ENCODE data around the gene TAS2R5.
"Not testable (repeated sequence)": the region's sequence is repeated elsewhere in the genome, so short reads cannot be mapped to it uniquely, and the experiment has no call there.

TAS2R5 gene

DNA sequence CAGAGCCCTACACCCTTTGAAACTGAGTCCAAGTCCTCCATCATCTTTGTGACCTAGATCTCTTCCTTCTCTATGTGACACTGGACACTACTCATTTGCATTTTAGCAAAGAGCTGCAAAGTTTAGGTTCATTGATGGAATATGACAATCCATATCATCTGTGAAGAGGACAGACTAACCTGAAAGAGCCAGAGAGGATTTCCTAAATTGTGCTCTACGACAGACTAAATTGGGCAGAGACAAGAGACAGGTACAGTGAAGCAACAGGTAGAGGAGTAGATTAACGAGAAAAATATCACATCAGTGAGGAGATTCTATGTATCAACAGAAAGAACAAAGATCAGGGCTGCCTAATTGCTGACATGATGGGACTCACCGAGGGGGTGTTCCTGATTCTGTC, 26.2 kb upstream of the TAS2R5 start, which contains the start of gene TAS2R3:
TAS2R3 (plus strand) TSS at position 301 of the 400 bp plus-strand sequence; CDS start at position 363, 62 bp downstream.
- DNase-seq (ENCODE audit: low read depth): no peak
- no peak within 1 kb of the TSS for H3K4me3 ChIP-seq (ENCODE audit: low read length)
- TF ChIP-seq, protein P1, sequence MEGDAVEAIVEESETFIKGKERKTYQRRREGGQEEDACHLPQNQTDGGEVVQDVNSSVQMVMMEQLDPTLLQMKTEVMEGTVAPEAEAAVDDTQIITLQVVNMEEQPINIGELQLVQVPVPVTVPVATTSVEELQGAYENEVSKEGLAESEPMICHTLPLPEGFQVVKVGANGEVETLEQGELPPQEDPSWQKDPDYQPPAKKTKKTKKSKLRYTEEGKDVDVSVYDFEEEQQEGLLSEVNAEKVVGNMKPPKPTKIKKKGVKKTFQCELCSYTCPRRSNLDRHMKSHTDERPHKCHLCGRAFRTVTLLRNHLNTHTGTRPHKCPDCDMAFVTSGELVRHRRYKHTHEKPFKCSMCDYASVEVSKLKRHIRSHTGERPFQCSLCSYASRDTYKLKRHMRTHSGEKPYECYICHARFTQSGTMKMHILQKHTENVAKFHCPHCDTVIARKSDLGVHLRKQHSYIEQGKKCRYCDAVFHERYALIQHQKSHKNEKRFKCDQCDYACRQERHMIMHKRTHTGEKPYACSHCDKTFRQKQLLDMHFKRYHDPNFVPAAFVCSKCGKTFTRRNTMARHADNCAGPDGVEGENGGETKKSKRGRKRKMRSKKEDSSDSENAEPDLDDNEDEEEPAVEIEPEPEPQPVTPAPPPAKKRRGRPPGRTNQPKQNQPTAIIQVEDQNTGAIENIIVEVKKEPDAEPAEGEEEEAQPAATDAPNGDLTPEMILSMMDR (conservative IDR thresholded peaks at IDR 0.05; ENCODE audit: low read depth, low read length): no peak

GRCh38 chr7:141770083-141770583, 19.9 kb upstream of the TAS2R5 start:
- H3K4me3 ChIP-seq (ENCODE audit: low read length); DNase-seq (ENCODE audit: low read depth): not testable (repeated sequence)

DNA sequence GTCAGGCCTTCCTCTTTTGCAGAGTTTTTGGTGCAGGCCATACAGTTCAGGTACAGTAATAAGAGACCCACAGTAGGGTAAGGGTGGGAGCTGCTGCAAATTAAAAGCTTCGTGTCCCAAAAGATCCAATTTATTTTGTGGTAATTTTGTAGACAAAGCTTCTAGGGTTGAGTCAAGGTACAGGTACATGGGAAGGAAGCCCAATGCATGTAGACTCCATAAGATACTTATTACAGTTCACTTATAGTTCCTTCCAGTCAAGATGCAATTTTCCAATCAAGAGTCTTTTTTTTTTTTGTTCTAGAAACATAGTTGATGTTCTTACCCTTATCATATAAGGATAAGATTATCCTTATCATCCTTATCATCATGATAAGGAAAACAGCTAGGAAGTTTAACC, 13.6 kb upstream of the TAS2R5 start, which contains the start of gene TAS2R4:
TAS2R4 (plus strand) TSS at position 301 of the 400 bp plus-strand sequence. CDS start 1,815 bp downstream, outside the sequence.
- DNase-seq (ENCODE audit: low read depth): no peak
- no peak within 1 kb of the TSS for H3K4me3 ChIP-seq (ENCODE audit: low read length)
- TF ChIP-seq, protein P1 (conservative IDR thresholded peaks at IDR 0.05; ENCODE audit: low read depth, low read length): no peak

DNA sequence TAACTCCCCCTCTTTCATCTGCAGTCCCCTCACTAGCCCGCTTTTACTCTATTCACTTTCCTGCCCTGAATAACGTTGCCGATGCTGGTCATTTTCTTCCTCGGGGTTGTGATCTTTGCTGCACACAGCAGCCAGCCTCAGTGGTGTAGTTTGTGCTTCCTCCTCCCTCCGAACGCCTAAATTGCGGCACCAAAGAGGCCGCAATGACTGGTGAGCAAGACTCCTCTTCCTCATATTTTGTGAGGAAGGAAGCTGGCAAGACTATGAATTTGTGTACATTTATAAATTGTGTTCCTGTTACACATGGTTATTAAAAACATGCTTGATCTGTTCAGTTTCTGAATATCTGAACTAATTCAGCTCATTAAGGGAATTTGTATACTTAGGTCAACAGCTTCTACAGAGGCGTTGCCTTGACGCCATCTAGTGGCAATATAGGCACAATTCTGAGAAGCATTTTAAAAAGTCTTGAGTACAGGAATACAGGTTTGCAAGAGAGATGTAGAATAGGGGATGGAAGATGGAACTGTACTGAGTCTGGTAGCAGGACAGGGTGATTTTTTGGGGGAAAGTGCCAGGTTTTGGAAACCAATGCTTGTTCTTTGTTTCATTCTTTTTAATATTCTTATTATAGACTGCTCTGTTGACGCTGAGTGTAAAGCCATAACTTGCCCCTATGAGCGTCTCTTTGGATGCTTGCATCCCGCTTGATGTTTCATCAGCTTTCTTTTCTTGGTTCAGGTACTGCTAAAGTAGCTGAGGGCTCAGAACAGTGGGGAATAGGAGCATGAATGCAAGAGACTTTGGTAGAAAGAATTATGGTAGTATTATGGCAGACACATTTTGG, 4.1 kb upstream of the TAS2R5 start:
- peak; percentile 10 for DNase-seq (ENCODE audit: low read depth)
- TF ChIP-seq, protein P1 (conservative IDR thresholded peaks at IDR 0.05; ENCODE audit: low read depth, low read length): peak; percentile 87

DNA sequence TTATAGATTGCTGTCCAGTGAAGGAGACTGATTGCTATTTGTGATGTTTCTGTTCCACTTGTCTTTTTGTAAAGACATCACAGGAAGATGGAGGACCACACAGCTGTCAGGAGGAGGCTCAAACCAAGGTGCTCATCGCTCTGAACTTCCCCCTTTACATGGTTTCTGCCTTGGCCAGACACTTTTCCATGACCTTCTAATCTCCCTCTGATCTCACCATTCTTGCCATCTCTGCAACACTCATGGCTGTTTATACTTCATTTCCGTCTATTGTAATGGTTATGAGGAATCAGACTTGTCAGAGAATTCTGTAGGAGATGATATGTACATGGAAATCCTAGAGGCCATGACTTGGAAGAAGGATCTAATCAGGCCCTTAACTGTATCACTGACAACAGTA, 1.7 kb upstream of the TAS2R5 start:
- DNase-seq (ENCODE audit: low read depth): no peak
- TF ChIP-seq, protein P1 (conservative IDR thresholded peaks at IDR 0.05; ENCODE audit: low read depth, low read length): no peak
- H3K4me3 ChIP-seq (ENCODE audit: low read length): no peak overlapping the region

More for the DNA sequence above, 4.1 kb upstream of the TAS2R5 start:
- H3K4me3 ChIP-seq (ENCODE audit: low read length): no peak overlapping the region

GRCh38 chr7:141792526-141792925, 2.5 kb downstream of the TAS2R5 start:
- H3K4me3 ChIP-seq (ENCODE audit: low read length): no peak overlapping the region
- no peak for DNase-seq (ENCODE audit: low read depth)

DNA sequence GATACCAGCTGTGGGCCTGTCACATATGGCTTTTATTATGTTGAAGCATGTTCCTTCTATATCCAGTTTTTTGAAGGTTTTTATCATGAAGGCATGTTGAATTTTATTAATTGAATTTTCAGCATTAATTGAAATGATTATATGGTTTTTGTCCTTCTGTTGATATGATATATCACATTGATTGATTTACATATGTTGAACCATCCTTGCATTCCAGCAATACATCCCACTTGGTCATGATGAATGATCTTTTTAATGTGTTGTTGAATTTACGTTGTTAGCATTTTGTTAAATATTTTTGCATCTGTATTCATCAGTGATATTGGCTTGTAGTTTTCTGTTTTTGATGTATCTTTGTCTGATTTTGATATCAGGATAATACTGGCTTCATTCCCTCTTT, 30.1 kb downstream of the TAS2R5 start:
- H3K4me3 ChIP-seq (ENCODE audit: low read length): no peak overlapping the region
- no peak for DNase-seq (ENCODE audit: low read depth)
- TF ChIP-seq, protein P1 (conservative IDR thresholded peaks at IDR 0.05; ENCODE audit: low read depth, low read length): no peak

More at GRCh38 chr7:141792526-141792925, 2.5 kb downstream of the TAS2R5 start:
- TF ChIP-seq, protein P1 (conservative IDR thresholded peaks at IDR 0.05; ENCODE audit: low read depth, low read length): no peak

GRCh38 chr7:141822432-141822831, 32.4 kb downstream of the TAS2R5 start:
- not testable (repeated sequence) for DNase-seq (ENCODE audit: low read depth); H3K4me3 ChIP-seq (ENCODE audit: low read length)
